Mucosa of stomach (tissue), 1 donor: Measurements from ENCODE around the gene PDE4B.

Experiments used
- H3K27me3 ChIP-seq: one replicate; pipeline ENCODE4 v1.7.0; 2013; ENCODE audit warnings: mild to moderate bottlenecking, low read length; ENCODE audit not compliant: control insufficient read depth, insufficient read depth
- H3K36me3 ChIP-seq: one replicate; pipeline ENCODE4 v1.7.0; 2013; ENCODE audit warnings: low read length; ENCODE audit not compliant: control insufficient read depth, insufficient read depth
- H3K4me1 ChIP-seq: one replicate; pipeline ENCODE4 v1.7.0; 2013; ENCODE audit warnings: mild to moderate bottlenecking, low read length; ENCODE audit not compliant: control insufficient read depth, insufficient read depth
- H3K4me3 ChIP-seq: one replicate; pipeline ENCODE4 v1.7.0; 2013; ENCODE audit warnings: low read length
- H3K9ac ChIP-seq: one replicate; pipeline ENCODE4 v1.7.0; 2013; ENCODE audit warnings: mild to moderate bottlenecking, low read length, moderate library complexity
- H3K9me3 ChIP-seq: one replicate; pipeline ENCODE4 v1.7.0; 2013; ENCODE audit warnings: mild to moderate bottlenecking, low read length, moderate library complexity; ENCODE audit not compliant: control insufficient read depth
- donor health status: Pancreatic carcinoma.

The PDE4B gene

DNA sequence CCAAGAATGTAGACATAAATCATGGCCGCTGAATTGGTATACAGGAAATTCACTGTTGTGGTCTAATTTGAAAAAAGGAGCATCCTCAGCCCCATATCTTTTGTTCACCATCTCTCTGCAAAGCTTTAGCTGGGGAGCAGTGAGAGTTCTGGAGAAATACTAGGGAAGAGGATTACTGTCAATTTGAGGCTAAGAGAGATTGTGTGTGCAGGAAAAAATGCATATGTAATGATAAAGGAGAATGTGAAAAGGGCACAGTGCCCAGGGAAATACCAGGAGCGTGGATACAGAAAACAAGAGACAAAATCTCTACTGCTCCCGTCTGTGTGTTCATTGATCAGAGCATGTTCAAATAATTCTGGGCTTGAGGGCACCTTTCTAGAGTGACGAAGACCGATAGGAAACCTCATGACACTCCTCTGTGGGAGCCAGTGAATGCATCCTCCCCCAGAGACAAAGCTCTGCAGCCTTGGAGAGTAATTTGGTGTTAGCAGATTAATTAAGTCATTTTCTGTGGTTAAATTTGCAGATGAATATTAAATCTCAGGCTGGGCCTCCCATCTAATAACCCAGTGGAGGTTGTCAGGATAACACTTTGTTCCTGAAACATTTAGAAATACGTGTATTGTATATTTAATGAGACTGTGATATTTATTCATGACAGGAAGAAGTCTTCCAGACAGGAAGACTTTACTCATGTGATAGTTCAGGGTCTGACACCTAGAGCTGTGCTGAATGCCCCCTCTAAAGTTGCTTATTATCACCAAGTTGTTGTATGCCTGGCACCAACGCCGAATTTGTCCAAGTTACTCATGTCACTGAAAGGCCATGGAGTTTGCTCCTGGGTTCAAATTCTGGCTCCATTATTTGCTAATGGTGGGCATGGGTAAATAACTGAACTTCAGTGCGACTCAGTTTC is 453.9 kb downstream of the PDE4B start:
- Histone ChIP-seq H3K4me3 (no peak overlapping the region), H3K36me3 (no peaks in the 10 kb centered on the region), H3K4me1 (no peaks in the 10 kb centered on the region), H3K9me3 (no peaks in the 10 kb centered on the region), H3K9ac (no peak overlapping the region), H3K27me3 (no peaks in the 10 kb centered on the region)

DNA sequence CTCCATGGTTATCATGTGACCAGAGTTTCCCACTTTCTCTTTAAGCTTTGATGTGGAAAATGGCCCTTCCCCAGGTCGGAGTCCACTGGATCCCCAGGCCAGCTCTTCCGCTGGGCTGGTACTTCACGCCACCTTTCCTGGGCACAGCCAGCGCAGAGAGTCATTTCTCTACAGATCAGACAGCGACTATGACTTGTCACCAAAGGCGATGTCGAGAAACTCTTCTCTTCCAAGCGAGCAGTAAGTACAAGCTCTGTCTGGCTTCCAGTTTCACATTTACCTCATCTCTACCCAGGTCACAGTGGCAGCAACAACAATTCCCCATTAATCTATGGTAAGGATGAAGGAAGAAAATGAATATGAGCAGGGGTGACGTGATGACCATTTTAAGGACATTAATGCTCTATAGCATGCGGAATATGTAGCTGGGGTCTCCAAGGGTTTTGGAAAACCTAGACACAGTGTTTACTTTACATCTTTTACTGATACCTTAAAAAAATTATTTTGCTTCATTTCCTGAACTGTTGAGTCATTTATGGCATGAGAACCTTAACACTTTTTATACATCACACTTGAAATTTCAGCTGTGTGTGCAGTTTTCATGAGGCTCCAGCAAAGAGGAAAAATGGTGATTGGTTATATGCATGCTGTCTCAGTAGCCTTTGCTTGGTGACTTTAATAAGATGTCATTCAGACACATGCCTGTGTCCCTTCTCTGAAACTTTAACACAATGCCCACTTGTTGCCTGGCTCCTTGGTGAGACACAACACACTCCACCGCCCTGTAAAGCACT is 454.9 kb downstream of the PDE4B start:
- H3K4me1 ChIP-seq, result no peaks in the 10 kb centered on the region

DNA sequence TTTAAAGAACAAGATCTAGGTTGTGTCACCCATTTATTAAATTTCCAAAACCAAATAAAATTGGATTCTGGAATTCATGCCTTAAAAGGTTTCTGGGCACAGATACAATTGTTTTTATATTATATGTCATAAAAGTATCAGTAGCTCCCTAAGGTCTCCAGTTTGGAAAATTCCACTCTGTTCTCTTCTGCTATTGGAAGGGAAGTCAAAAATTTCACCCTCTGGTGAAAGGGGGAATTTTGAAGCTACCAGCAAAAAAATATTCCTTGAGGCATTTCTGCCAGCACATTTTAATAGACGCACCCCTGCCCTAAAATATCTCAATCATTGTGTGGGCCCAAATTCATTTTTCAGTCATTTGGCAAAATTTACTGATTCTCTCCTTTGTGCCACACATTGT is 455.6 kb downstream of the PDE4B start:
- Histone ChIP-seq H3K4me1 (no peaks in the 10 kb centered on the region), H3K9ac (no peak overlapping the region), H3K27me3 (no peaks in the 10 kb centered on the region)

More for the DNA sequence above, 454.9 kb downstream of the PDE4B start:
- Histone ChIP-seq H3K9me3 (no peaks in the 10 kb centered on the region), H3K36me3 (no peaks in the 10 kb centered on the region), H3K4me3 (no peak overlapping the region), H3K27me3 (no peaks in the 10 kb centered on the region), H3K9ac (no peak overlapping the region)

DNA sequence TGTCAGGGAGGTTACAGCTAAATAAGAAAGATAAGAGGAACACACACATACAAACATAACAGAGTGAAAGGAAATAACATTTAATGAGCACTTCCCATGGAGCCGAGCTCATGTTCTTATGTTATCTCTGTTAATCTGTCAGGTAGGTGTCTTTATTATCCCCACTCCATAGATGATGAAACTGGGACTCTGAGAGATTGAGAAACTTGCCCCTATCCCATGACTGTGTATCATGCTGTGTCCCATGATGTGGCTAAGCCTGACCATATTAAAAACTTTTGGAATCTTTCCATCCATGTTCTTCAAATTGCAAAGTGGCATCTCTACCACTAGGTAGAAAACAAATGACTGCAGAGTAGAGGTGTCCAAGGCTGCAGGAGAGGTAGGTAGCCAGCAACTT is 456.1 kb downstream of the PDE4B start:
- H3K27me3 ChIP-seq, result no peaks in the 10 kb centered on the region
- H3K4me1 ChIP-seq, result no peaks in the 10 kb centered on the region
- no peaks in the 10 kb centered on the region for H3K9me3 ChIP-seq
- H3K4me3 ChIP-seq, result no peak overlapping the region
- H3K36me3 ChIP-seq, result no peaks in the 10 kb centered on the region
- no peak overlapping the region for H3K9ac ChIP-seq

More for the DNA sequence above, 455.6 kb downstream of the PDE4B start:
- Histone ChIP-seq H3K4me3 (no peak overlapping the region), H3K9me3 (no peaks in the 10 kb centered on the region), H3K36me3 (no peaks in the 10 kb centered on the region)

DNA sequence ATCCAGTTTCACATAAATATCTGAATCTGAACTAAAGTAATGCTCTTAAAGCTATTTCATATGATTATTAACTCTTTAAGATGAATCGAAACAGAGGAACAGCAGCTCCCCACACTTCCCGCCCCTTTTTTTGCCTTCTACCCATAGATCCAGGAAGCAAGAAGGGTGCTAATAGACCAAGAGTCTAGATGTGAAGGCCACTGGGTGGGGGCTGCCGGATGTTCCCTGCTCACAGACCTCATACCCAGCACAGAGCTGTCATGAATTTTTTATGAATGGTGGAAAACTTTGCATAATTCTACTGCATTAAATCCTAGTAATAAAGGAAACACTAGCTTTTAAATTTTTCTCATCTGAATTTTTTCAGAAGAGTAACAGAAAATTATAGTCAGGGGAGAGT is 457.4 kb downstream of the PDE4B start:
- H3K9ac ChIP-seq, result no peak overlapping the region
- H3K27me3 ChIP-seq, result no peaks in the 10 kb centered on the region
- H3K9me3 ChIP-seq, result no peaks in the 10 kb centered on the region
- no peak overlapping the region for H3K4me3 ChIP-seq
- H3K36me3 ChIP-seq, result no peaks in the 10 kb centered on the region
- H3K4me1 ChIP-seq, result no peaks in the 10 kb centered on the region

DNA sequence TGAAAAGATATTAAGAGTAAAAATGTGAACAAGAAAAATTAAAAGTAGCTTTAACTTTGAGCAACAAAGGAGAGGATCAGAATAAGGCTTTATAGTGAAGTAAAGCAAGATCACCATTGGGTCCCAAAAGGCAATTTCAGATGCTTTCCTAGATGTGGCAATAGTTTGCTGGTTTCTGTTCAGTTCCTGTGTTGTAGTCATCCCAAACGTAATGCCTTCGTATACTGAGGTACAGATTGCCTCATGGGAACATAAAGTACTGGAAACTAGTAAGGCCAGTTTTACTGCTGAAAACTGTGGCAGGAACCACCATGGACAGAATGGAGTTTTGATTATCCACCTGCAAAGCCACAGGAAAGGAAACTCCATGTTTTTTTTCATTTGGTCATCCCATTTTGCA is 457.8 kb downstream of the PDE4B start:
- H3K4me1 ChIP-seq, result no peaks in the 10 kb centered on the region
- no peaks in the 10 kb centered on the region for H3K27me3 ChIP-seq
- H3K9me3 ChIP-seq, result no peaks in the 10 kb centered on the region
- no peaks in the 10 kb centered on the region for H3K36me3 ChIP-seq
- no peak overlapping the region for H3K9ac ChIP-seq
- H3K4me3 ChIP-seq, result no peak overlapping the region

DNA sequence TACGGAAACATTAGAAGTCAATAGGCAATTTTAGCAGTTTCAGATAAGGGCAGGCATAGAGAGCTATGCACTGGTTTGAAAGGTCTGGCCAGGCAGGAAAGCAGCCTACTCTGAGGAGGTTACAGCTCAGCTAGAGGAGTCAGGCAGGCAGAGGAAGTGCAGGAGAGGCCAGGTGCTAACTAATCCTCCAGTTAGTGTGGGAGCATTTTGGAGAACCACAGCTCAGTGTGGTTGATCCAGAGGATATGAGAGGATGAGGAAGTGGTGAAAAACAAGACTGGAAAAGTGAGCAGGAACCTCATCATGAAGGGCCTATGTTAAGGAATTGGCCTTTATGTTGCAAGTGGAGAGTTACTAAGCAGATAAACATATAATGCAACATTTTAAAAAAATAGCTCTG is 458.9 kb downstream of the PDE4B start:
- no peaks in the 10 kb centered on the region for H3K9me3 ChIP-seq
- no peak overlapping the region for H3K9ac ChIP-seq
- H3K27me3 ChIP-seq, result no peaks in the 10 kb centered on the region
- H3K36me3 ChIP-seq, result no peaks in the 10 kb centered on the region
- no peak overlapping the region for H3K4me3 ChIP-seq
- H3K4me1 ChIP-seq, result no peaks in the 10 kb centered on the region

DNA sequence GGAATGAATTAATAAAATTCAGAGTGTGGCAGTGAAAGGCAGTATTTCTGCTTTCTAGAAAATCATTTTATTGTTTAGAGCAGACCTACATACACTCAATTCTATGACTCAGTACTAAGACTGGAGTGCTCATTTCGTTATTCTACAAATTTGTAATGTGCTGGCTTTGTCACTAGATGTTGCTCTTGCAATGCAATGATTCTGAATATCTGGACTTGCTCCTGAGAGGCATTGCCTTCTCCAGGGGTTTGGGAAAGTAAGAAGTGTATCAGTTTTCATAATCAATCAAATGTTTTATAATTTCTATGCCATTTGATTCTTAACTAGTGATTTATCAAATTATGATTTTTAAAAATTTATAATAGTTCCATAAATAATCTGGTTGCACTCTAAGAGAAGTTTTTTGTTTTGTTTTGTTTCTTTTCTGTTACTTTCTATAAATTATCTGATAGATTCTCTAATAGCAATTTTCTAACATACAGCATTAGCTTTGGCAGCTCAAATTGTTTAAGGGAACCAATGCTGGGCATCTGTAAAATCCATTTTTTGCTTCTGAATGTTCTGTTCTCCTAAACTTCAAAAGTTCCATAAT is 460.7 kb downstream of the PDE4B start:
- H3K36me3 ChIP-seq, result no peaks in the 10 kb centered on the region
- no peaks in the 10 kb centered on the region for H3K9me3 ChIP-seq
- no peaks in the 10 kb centered on the region for H3K27me3 ChIP-seq
- no peak overlapping the region for H3K4me3 ChIP-seq
- H3K4me1 ChIP-seq, result no peaks in the 10 kb centered on the region
- H3K9ac ChIP-seq, result no peak overlapping the region

DNA sequence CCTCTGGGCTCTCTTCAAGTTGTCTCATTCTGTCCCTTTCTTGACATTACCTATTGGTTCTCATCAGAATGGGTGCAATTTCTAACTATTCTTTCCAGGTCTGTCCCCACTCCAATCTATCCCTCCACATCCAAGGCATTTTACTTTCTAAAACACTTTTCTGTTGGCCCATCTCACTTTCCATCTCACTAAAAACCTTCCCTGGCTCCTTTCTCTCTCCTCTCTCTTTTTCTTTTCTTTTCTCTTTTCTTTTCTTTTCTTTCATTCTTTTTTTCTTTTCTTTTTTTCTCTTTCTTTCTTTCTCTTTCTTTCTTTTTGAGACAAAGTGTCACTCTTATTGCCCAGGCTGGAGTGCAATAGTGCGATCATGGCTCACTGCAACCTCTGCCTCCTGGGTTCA is 462.1 kb downstream of the PDE4B start:
- Histone ChIP-seq H3K27me3 (no peaks in the 10 kb centered on the region), H3K9ac (no peak overlapping the region), H3K4me1 (no peaks in the 10 kb centered on the region), H3K4me3 (no peak overlapping the region), H3K36me3 (no peaks in the 10 kb centered on the region), H3K9me3 (no peaks in the 10 kb centered on the region)

DNA sequence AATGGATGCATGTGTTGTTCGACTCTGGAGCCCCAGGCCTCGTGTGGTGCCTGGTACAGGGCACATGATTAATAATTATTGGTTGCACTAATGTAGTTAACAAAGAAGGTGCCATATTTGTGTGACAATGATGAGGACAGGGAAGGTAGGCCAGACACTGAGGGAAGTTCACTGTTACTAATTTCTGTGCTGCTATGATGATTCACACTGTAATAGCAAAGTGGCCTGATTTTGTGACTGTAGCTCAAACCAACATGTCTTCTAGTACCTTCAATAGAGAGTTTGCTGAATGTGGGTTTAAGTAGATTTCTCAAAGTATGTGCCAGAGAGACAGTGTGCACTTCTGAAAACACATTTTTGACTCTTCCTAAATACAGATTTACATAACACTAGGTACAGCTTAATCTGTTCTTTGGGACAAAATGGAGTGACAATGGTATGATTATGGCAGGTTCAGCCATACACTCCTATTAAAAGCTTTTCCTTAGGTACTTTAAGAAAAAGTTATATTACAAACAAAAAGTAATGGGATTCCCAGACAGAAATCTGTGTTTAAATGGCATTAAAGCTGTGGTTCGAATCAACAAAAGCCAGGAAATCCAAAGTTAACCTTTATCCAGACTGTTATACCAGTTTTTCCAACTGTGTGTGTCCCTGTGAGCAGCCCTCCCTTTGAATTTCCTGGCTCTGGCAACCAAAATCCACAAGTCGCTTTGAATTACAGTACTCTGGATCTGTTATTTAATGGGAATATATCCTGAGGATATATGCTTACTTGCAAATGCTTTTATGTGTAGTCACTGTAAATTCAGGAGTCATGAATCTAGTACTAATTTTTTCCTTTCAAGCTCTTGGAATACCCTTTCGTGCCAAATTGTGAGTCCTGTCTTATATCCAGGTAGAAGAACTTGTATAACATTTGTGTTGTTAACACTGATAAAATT is 464.2 kb downstream of the PDE4B start:
- Histone ChIP-seq H3K9me3 (no peaks in the 10 kb centered on the region), H3K27me3 (no peaks in the 10 kb centered on the region), H3K36me3 (no peaks in the 10 kb centered on the region), H3K4me3 (no peak overlapping the region), H3K4me1 (no peaks in the 10 kb centered on the region), H3K9ac (no peak overlapping the region)

DNA sequence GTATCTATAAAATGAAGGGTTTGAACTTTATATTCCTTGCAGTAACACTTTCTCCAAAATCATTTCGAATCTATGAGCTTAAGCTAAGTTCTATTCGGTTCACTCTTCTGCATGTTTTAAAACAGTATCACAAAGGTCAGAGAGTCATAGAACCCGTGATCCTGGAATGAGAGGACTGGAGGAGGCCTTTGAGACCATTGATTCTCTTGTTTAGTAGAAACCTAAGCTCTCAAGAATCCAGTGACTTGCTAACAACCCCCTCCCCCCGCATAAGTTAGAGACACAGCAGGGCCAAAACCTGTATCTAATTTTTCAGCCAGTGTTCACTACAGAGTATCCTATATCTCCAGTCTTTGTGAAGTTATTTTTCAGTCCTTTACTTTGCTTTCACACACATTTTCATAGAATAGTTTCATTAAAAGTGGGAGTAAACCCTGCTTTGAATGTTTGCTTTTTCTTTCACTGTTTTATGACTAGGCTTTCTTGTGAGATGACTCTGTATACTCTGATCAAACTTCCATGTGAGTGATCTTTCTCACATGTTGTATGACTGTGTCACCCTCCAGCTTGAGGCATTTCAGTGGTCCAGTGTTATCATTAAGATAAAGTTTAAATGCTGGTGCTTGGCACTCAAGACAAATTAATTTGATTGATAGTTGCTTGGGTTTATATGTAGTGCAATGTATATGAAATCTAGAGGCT is 465.9 kb downstream of the PDE4B start:
- no peaks in the 10 kb centered on the region for H3K9me3 ChIP-seq
- no peak overlapping the region for H3K9ac ChIP-seq
- no peaks in the 10 kb centered on the region for H3K4me1 ChIP-seq
- no peaks in the 10 kb centered on the region for H3K27me3 ChIP-seq
- H3K36me3 ChIP-seq, result no peaks in the 10 kb centered on the region
- no peak overlapping the region for H3K4me3 ChIP-seq
